NCI-H2029 (cell line): ENCODE results near the gene HDAC4.
"Not testable (repeated sequence)": the region's sequence is repeated elsewhere in the genome, so short reads cannot be mapped to it uniquely, and the experiment has no call there.

Source experiments
- DNase-seq: peaks from one replicate; lab custom pipeline; 2025; lab: John Stamatoyannopoulos, UW

The HDAC4 gene

GRCh38 chr2:239186516-239187357 is 214.1 kb downstream of the HDAC4 start:
- DNase-seq: no peak

GRCh38 chr2:239184968-239185903 is 215.6 kb downstream of the HDAC4 start:
- no peak for DNase-seq

GRCh38 chr2:239184179-239184578 is 216.6 kb downstream of the HDAC4 start:
- DNase-seq: no peak

- DNase-seq: no peak
Measured at GRCh38 chr2:239182981-239183791, 217.6 kb downstream of the HDAC4 start.

- DNase-seq: no peak
Measured at GRCh38 chr2:239181903-239182581, 218.8 kb downstream of the HDAC4 start.

- no peak for DNase-seq
Measured at GRCh38 chr2:239181074-239181902, 219.5 kb downstream of the HDAC4 start.

- no peak for DNase-seq
Measured at GRCh38 chr2:239180526-239181073, 220.2 kb downstream of the HDAC4 start.

- no peak for DNase-seq
Measured at GRCh38 chr2:239179851-239180371, 220.9 kb downstream of the HDAC4 start.

- no peak for DNase-seq
Measured at GRCh38 chr2:239178954-239179353, 221.9 kb downstream of the HDAC4 start.

GRCh38 chr2:239178484-239178883 is 222.3 kb downstream of the HDAC4 start:
- DNase-seq: no peak

GRCh38 chr2:239177908-239178307 is 222.9 kb downstream of the HDAC4 start:
- DNase-seq: no peak

GRCh38 chr2:239177325-239177724 is 223.5 kb downstream of the HDAC4 start:
- DNase-seq: no peak

GRCh38 chr2:239176138-239176803 is 224.5 kb downstream of the HDAC4 start:
- not testable (repeated sequence) for DNase-seq

GRCh38 chr2:239175181-239175580 is 225.6 kb downstream of the HDAC4 start:
- no peak for DNase-seq

- DNase-seq: no peak
Measured at GRCh38 chr2:239173301-239173700, 227.5 kb downstream of the HDAC4 start.

GRCh38 chr2:239171643-239172042 is 229.2 kb downstream of the HDAC4 start:
- no peak for DNase-seq

GRCh38 chr2:239169311-239170048 is 231.3 kb downstream of the HDAC4 start:
- DNase-seq: no peak

GRCh38 chr2:239168575-239168974 is 232.2 kb downstream of the HDAC4 start:
- no peak for DNase-seq
